Measurements from ENCODE around the gene SEL1L3. TPM values are rescaled to one million over a fixed set of nuclear protein-coding genes. Genes with fewer than 3 reads are reported as not detected.

Gene SEL1L3
- total RNA-seq, 2 donors from 2014 or later, result 56.5 to 59.0 TPM

DNA sequence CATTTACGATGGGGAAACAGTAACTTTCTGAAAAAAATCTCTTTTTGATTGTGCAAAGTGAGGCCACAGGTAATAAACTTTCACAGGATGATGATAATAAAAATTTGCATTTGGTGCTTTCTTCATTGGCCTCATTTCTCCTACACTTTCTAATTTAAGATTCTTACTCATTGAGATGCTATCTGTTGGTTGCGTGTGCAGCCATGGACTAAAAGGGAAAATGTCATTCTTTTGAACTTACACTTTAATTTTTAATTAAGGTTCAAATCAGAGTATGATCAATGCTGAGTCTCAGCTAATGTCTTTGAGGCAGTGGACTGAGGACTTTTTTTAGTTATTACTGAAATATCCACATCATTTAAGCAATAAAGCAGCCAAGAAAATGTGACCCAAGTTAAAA is 87.6 kb downstream of the SEL1L3 start:
- peak overlapping the region; percentile 5 for H3K27ac Mint-ChIP-seq
- DNase-seq, result no peak
- no peaks in the 10 kb centered on the region for H3K27me3 Mint-ChIP-seq
- no peaks in the 10 kb centered on the region for H3K9me3 ChIP-seq (ENCODE audit: control insufficient read depth, low read length, poor library complexity, severe bottlenecking)
- H3K4me3 Mint-ChIP-seq, result no peak overlapping the region
- peaks cover 13% of the 10 kb centered on the region for H3K36me3 Mint-ChIP-seq (ENCODE audit: low read depth)
- ATAC-seq, result no peak
- H3K4me1 Mint-ChIP-seq, result peaks cover 7% of the 10 kb centered on the region

DNA sequence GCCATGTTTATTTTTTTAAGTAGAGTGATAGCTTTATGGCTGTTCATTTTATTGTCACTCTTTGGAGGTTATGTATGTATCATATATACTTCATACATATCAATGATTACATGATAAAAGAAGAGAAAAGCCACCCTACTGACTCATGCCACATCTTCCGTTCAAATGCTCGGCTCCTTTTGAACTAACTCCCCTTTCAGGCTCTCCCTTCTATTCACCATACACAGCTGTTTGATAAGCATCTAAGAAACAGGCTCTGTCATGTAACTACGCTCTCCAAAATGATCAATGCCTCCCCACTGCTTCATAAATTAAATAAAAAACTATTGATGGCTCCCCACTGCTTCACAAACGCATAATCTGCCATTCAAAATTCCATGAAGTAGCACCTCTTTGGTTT is 89.4 kb downstream of the SEL1L3 start:
- no peaks in the 10 kb centered on the region for H3K9me3 ChIP-seq (ENCODE audit: control insufficient read depth, low read length, poor library complexity, severe bottlenecking)
- H3K27me3 Mint-ChIP-seq, result no peaks in the 10 kb centered on the region
- peaks cover 7% of the 10 kb centered on the region for H3K4me1 Mint-ChIP-seq
- no peak overlapping the region for H3K4me3 Mint-ChIP-seq
- ATAC-seq (no peak), DNase-seq (no peak)
- peaks cover 9% of the 10 kb centered on the region for H3K36me3 Mint-ChIP-seq (ENCODE audit: low read depth)
- H3K27ac Mint-ChIP-seq, result no peak overlapping the region

DNA sequence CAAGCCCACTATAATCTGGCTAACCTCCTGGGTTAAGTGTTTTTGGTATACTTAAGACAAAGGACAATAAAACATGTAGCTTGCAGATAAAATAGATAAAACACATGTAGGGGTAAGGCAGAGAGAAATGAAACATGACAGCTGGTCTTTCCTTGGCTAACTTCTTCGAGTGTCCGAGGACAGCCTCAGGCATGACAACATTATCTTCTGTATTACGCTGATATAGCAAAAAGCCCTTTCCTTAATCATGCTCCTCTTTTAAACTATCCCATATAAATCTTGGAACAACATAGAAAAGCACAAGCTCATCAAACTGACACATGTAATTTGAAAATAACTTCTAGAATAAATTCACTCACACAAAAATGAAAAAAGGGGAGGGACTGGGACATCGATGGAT is 91.1 kb downstream of the SEL1L3 start:
- Mint-ChIP-seq H3K36me3 (ENCODE audit: low read depth) (peaks cover 5% of the 10 kb centered on the region), H3K27me3 (no peaks in the 10 kb centered on the region), H3K4me1 (peaks cover 7% of the 10 kb centered on the region), H3K4me3 (no peak overlapping the region), H3K27ac (no peak overlapping the region)
- ATAC-seq (no peak), DNase-seq (no peak)
- H3K9me3 ChIP-seq (ENCODE audit: control insufficient read depth, low read length, poor library complexity, severe bottlenecking), result no peaks in the 10 kb centered on the region

DNA sequence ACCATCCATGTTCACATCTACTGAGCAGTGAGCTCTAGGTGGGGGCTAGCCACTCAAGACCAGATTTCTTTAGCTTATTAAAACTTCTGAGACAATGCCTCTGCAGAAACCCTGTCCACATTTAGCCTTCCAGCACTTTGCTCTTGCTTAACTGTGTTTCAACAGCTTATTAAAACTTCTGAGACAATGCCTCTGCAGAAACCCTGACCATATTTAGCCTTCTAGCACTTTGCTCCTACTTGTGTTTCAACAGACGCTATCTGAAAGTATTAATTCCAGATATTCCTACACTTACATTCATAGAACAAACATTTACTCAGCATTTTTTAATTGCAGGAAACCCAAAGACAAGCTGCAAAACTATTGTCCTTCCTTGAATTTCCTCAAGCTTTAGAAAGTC is 91.9 kb downstream of the SEL1L3 start:
- Mint-ChIP-seq H3K36me3 (ENCODE audit: low read depth) (peaks cover 8% of the 10 kb centered on the region), H3K27me3 (no peaks in the 10 kb centered on the region), H3K4me1 (peaks cover 7% of the 10 kb centered on the region), H3K4me3 (no peak overlapping the region), H3K27ac (no peak overlapping the region)
- no peak for ATAC-seq
- H3K9me3 ChIP-seq (ENCODE audit: control insufficient read depth, low read length, poor library complexity, severe bottlenecking), result no peaks in the 10 kb centered on the region
- no peak for DNase-seq

- no peaks in the 10 kb centered on the region for H3K27me3 Mint-ChIP-seq
- H3K9me3 ChIP-seq (ENCODE audit: control insufficient read depth, low read length, poor library complexity, severe bottlenecking), result no peaks in the 10 kb centered on the region
- H3K4me3 Mint-ChIP-seq, result no peak overlapping the region
- no peak for ATAC-seq
- peaks cover 13% of the 10 kb centered on the region for H3K36me3 Mint-ChIP-seq (ENCODE audit: low read depth)
- peaks cover 7% of the 10 kb centered on the region for H3K4me1 Mint-ChIP-seq
- no peak overlapping the region for H3K27ac Mint-ChIP-seq
- DNase-seq, result no peak
Observed at GRCh38 chr4:25769251-25769650, 93.5 kb downstream of the SEL1L3 start.

DNA sequence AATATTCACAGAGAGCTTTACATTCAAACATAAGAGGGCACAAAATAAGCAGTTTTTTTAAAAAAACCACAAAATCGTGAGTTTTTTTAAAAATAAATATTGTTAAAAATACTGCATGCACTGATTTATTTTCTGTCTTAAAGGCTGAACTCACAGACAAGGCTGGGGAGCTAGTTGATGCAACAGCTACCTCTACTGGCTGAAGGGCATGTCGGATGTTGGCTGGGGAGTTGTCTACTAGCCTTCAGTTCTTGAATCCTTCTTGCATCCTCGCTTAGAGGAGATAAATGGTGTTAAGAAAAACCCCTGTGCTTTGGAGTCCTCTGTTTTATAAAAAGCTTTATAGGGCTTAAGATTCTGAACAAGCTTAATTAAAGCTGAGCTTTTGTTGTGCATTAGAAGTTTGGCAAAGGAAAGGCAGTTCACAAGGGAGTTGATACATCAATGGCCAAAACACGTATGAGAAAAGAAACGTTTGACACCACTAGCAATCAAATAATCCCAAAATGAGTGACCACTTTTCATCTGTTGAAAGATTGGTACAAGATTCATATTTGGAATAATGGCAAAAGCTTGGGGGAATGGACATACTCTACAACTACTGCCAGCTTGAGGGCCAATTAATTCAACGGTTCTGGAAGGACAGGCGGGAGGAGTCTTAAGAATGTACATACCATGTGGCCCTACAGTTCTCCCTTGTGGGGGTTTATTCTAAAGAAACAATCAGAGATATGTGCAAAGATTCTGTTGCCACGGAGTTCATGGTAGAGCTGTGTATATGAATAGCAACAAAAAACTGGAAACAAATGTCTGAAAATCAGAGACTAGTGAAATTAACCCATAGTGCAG is 94.7 kb downstream of the SEL1L3 start:
- DNase-seq (no peak), ATAC-seq (no peak)
- H3K9me3 ChIP-seq (ENCODE audit: control insufficient read depth, low read length, poor library complexity, severe bottlenecking), result no peaks in the 10 kb centered on the region
- no peak overlapping the region for H3K4me3 Mint-ChIP-seq
- H3K27ac Mint-ChIP-seq, result no peak overlapping the region
- peaks cover 21% of the 10 kb centered on the region for H3K36me3 Mint-ChIP-seq (ENCODE audit: low read depth)
- peaks cover 2% of the 10 kb centered on the region for H3K4me1 Mint-ChIP-seq
- H3K27me3 Mint-ChIP-seq, result no peaks in the 10 kb centered on the region

GRCh38 chr4:25760518-25761157 is 102.2 kb downstream of the SEL1L3 start:
- H3K4me1 Mint-ChIP-seq, result peaks cover 2% of the 10 kb centered on the region
- peaks cover 21% of the 10 kb centered on the region for H3K36me3 Mint-ChIP-seq (ENCODE audit: low read depth)
- DNase-seq (no peak), ATAC-seq (no peak)
- H3K27me3 Mint-ChIP-seq, result no peaks in the 10 kb centered on the region
- H3K9me3 ChIP-seq (ENCODE audit: control insufficient read depth, low read length, poor library complexity, severe bottlenecking), result no peaks in the 10 kb centered on the region
- H3K27ac Mint-ChIP-seq, result no peak overlapping the region
- no peak overlapping the region for H3K4me3 Mint-ChIP-seq

DNA sequence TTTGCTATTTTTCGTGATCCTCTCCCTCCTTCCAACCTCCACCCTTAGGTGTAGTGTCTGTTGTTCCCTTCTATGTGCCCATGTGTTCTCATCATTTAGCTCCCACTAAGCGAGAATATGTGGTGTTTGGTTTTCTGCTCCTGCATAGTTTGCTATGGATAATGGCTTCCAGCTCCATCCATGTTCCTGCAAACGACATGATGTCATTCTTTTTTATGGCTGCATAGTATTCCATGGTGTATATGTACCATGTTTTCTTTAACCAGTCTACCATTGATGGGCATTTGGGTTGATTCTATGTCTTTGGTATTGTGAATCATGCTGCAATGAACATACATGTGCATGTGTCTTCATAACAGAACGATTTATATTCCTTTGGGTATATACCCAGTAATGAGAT is 102.7 kb downstream of the SEL1L3 start:
- H3K4me3 Mint-ChIP-seq, result no peak overlapping the region
- no peaks in the 10 kb centered on the region for H3K9me3 ChIP-seq (ENCODE audit: control insufficient read depth, low read length, poor library complexity, severe bottlenecking)
- no peak for DNase-seq
- H3K27me3 Mint-ChIP-seq, result no peaks in the 10 kb centered on the region
- H3K36me3 Mint-ChIP-seq (ENCODE audit: low read depth), result peaks cover 24% of the 10 kb centered on the region
- H3K27ac Mint-ChIP-seq, result no peak overlapping the region
- ATAC-seq, result no peak
- peaks cover 2% of the 10 kb centered on the region for H3K4me1 Mint-ChIP-seq

- Mint-ChIP-seq H3K27me3 (no peaks in the 10 kb centered on the region), H3K4me1 (peaks cover 2% of the 10 kb centered on the region), H3K27ac (no peak overlapping the region), H3K36me3 (ENCODE audit: low read depth) (peaks cover 17% of the 10 kb centered on the region), H3K4me3 (no peak overlapping the region)
- DNase-seq (no peak), ATAC-seq (no peak)
- no peaks in the 10 kb centered on the region for H3K9me3 ChIP-seq (ENCODE audit: control insufficient read depth, low read length, poor library complexity, severe bottlenecking)
Observed at GRCh38 chr4:25759101-25759500, 103.7 kb downstream of the SEL1L3 start.

GRCh38 chr4:25757452-25757851 is 105.3 kb downstream of the SEL1L3 start:
- DNase-seq (no peak), ATAC-seq (no peak)
- H3K27me3 Mint-ChIP-seq, result no peaks in the 10 kb centered on the region
- peaks cover 14% of the 10 kb centered on the region for H3K36me3 Mint-ChIP-seq (ENCODE audit: low read depth)
- H3K4me1 Mint-ChIP-seq, result peaks cover 2% of the 10 kb centered on the region
- no peak overlapping the region for H3K4me3 Mint-ChIP-seq
- H3K9me3 ChIP-seq (ENCODE audit: control insufficient read depth, low read length, poor library complexity, severe bottlenecking), result no peaks in the 10 kb centered on the region
- no peak overlapping the region for H3K27ac Mint-ChIP-seq

GRCh38 chr4:25756503-25756902 is 106.3 kb downstream of the SEL1L3 start:
- ATAC-seq, result no peak
- no peaks in the 10 kb centered on the region for H3K9me3 ChIP-seq (ENCODE audit: control insufficient read depth, low read length, poor library complexity, severe bottlenecking)
- no peak for DNase-seq
- H3K4me1 Mint-ChIP-seq, result peaks cover 2% of the 10 kb centered on the region
- no peak overlapping the region for H3K4me3 Mint-ChIP-seq
- no peaks in the 10 kb centered on the region for H3K27me3 Mint-ChIP-seq
- H3K36me3 Mint-ChIP-seq (ENCODE audit: low read depth), result peaks cover 14% of the 10 kb centered on the region
- H3K27ac Mint-ChIP-seq, result no peak overlapping the region

GRCh38 chr4:25755911-25756310 is 106.9 kb downstream of the SEL1L3 start:
- H3K4me3 Mint-ChIP-seq, result no peak overlapping the region
- ATAC-seq (no peak), DNase-seq (no peak)
- H3K27ac Mint-ChIP-seq, result no peak overlapping the region
- H3K27me3 Mint-ChIP-seq, result no peaks in the 10 kb centered on the region
- no peaks in the 10 kb centered on the region for H3K9me3 ChIP-seq (ENCODE audit: control insufficient read depth, low read length, poor library complexity, severe bottlenecking)
- H3K36me3 Mint-ChIP-seq (ENCODE audit: low read depth), result peaks cover 17% of the 10 kb centered on the region
- peaks cover 2% of the 10 kb centered on the region for H3K4me1 Mint-ChIP-seq

- Mint-ChIP-seq H3K27ac (no peak overlapping the region), H3K4me1 (peaks cover 2% of the 10 kb centered on the region), H3K27me3 (no peaks in the 10 kb centered on the region), H3K4me3 (no peak overlapping the region), H3K36me3 (ENCODE audit: low read depth) (peaks cover 13% of the 10 kb centered on the region)
- ATAC-seq, result no peak
- no peak for DNase-seq
- H3K9me3 ChIP-seq (ENCODE audit: control insufficient read depth, low read length, poor library complexity, severe bottlenecking), result no peaks in the 10 kb centered on the region
Observed at GRCh38 chr4:25753239-25753638, 109.5 kb downstream of the SEL1L3 start.

- no peak overlapping the region for H3K27ac Mint-ChIP-seq
- H3K9me3 ChIP-seq (ENCODE audit: control insufficient read depth, low read length, poor library complexity, severe bottlenecking), result no peaks in the 10 kb centered on the region
- no peaks in the 10 kb centered on the region for H3K27me3 Mint-ChIP-seq
- no peak overlapping the region for H3K4me3 Mint-ChIP-seq
- DNase-seq, result no peak
- ATAC-seq, result no peak
- no peaks in the 10 kb centered on the region for H3K4me1 Mint-ChIP-seq
- H3K36me3 Mint-ChIP-seq (ENCODE audit: low read depth), result peaks cover 11% of the 10 kb centered on the region
Observed at GRCh38 chr4:25750874-25751273, 111.9 kb downstream of the SEL1L3 start.
